GM21515 (cell line): ENCODE measurements around the gene RPS6KA2.

ENCODE experiments used
- ATAC-seq: cut with Tn5 transposase; IDR thresholded peaks from one replicate; pipeline ENCODE4 v1.9.1; 2021; ENCODE audit not compliant: unreplicated experiment

RPS6KA2 gene

GRCh38 chr6:166507809-166508564 lies 119.1 kb downstream of the RPS6KA2 start:
- no peak for ATAC-seq

DNA sequence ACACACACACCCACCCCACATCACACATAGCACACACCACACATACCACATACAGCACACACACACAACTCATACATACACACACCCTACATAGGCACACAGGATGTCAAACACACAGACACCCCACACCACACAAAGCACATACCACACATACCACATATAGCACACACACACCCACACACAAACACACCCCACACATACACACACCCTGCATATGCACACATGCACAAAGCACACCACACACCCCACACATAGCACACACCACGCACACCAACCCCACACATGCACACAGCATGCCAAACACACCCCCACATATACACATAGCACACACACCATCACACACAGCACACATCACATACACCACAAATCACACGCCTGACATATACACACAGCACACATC lies 119.7 kb downstream of the RPS6KA2 start:
- no peak for ATAC-seq

- ATAC-seq: no peak
Measured at GRCh38 chr6:166505133-166505905, 121.7 kb downstream of the RPS6KA2 start.

GRCh38 chr6:166504100-166504499 lies 123.0 kb downstream of the RPS6KA2 start:
- ATAC-seq: no peak

- no peak for ATAC-seq
Measured at GRCh38 chr6:166503167-166503744, 123.8 kb downstream of the RPS6KA2 start.

DNA sequence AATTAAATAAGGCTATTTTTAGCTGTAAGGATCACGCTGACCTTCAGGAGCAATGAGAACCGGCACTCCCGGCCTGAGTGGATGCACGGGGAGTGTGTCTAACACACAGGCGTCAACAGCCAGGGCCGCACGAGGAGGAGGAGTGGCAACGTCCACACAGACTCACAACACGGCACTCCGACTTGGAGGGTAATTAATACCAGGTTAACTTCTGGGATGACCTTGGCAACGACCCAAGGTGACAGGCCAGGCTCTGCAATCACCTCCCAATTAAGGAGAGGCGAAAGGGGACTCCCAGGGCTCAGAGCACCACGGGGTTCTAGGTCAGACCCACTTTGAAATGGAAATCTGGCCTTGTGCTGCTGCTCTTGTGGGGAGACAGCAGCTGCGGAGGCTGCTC lies 124.6 kb downstream of the RPS6KA2 start:
- ATAC-seq: no peak

- no peak for ATAC-seq
Measured at GRCh38 chr6:166501246-166501645, 125.8 kb downstream of the RPS6KA2 start.

DNA sequence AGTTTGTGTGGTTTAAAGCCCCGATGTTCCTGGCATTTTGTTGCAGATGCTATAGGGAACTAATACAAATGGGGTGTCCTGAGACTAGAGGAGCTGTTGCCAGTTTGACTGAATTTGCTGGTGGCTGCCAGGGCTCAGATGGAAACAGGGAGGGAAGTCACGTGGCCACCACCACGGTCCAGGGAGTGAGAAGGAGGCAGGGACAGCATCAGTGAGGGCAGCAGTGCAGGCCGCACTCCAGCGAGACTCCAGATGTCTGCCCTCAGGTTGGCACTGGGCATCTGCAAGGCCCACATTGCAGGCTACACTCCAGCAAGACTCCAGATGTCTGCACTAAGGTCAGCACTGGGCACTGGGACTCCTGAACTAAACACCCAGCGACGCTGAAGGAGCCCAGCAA lies 126.8 kb downstream of the RPS6KA2 start:
- no peak for ATAC-seq

- peak; percentile 58 for ATAC-seq
Measured at GRCh38 chr6:166499350-166500163, 127.5 kb downstream of the RPS6KA2 start.

DNA sequence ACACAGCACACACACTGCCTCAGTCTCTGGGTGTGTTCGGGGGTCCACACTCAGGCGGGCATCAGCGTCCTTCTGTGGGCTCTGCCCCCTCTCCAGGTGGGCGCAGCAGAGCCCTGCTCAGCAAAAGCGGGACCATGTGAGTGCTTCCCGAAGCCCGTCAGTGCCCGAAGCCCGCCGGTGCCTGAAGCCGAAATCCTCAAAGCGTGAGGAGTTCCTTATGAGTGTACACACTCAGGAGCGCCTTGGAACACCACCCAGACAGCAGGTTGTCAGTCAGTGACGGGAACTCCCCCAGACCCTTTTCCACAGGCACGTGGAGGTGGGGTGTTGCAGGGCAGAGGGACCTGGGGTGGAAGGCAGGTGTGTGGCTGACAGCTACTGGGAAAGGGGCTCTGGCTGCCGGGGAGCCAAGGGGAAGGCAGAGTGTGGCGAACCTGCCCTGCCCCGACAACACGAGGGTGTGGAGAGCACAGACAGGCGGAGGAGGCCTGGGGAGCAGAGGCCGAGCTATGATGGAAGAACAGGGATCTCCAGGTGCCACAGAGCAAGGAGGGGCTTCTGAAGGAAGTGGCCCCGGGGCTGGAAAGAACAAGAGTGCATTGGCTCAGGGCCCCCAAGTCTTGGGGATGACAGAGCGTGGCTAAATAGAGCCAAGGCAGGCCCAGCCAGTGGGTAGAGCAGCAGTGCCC lies 128.2 kb downstream of the RPS6KA2 start:
- ATAC-seq: no peak

- no peak for ATAC-seq
Measured at GRCh38 chr6:166498228-166498627, 128.8 kb downstream of the RPS6KA2 start.

- ATAC-seq: no peak
Measured at GRCh38 chr6:166497087-166497899, 129.8 kb downstream of the RPS6KA2 start.

- ATAC-seq: no peak
Measured at GRCh38 chr6:166496460-166496859, 130.6 kb downstream of the RPS6KA2 start.

- no peak for ATAC-seq
Measured at GRCh38 chr6:166495487-166496314, 131.3 kb downstream of the RPS6KA2 start.

DNA sequence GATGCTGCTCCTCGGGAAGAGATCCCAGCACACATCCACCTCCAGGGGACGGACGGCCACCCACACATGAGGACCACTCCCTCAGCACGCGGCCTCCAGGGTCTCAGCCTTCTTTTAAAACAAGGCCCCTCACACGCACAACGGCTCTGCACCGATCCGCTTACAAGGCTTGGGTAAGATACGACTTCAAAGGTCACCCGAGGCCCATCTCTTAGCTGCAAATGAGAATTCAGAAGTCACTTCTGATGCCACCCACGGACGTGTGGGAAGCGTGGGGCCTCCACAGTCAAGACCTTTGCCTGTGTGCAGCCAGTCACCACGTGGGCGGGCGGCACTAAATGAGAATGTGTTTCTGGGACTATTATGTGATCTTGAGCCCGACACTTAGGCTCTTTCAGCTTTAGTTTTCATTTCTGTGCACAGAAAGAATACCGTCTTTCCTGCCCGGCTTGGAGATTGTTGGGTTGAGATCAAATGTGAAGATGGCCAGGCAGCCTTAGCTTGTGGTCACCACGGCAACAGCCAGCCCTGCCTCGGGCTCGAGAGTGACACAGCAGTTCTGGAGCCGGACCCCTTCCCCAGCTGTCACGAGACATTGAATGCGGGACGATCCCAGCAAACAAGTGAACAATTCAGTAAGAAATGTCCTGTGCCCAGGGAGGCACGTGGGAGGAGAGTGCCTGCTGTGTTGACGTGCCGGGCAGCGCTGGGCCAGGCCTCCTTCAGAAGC lies 132.1 kb downstream of the RPS6KA2 start:
- ATAC-seq: no peak

DNA sequence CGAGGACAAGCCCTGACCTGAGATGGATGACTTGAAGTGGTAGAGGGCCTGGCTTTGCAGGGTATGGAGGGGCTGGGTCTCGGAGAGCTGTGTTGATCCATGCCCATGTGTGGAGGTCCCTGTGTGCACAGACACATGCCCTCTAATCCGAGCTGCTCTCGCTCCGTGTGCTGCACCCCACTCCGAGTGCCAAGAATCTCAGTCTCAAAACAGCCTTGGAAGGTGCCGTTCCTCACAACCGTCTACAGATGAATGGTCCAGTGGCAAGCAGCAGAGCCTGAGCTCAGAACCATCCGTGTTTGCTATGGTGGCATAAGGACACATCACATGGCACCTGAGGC lies 133.0 kb downstream of the RPS6KA2 start:
- no peak for ATAC-seq

- ATAC-seq: no peak
Measured at GRCh38 chr6:166493427-166494100, 133.5 kb downstream of the RPS6KA2 start.
